ENCODE results near the gene ADAP2.
"Not testable (repeated sequence)": the region's sequence is repeated elsewhere in the genome, so short reads cannot be mapped to it uniquely, and the experiment has no call there.

The ADAP2 gene

DNA sequence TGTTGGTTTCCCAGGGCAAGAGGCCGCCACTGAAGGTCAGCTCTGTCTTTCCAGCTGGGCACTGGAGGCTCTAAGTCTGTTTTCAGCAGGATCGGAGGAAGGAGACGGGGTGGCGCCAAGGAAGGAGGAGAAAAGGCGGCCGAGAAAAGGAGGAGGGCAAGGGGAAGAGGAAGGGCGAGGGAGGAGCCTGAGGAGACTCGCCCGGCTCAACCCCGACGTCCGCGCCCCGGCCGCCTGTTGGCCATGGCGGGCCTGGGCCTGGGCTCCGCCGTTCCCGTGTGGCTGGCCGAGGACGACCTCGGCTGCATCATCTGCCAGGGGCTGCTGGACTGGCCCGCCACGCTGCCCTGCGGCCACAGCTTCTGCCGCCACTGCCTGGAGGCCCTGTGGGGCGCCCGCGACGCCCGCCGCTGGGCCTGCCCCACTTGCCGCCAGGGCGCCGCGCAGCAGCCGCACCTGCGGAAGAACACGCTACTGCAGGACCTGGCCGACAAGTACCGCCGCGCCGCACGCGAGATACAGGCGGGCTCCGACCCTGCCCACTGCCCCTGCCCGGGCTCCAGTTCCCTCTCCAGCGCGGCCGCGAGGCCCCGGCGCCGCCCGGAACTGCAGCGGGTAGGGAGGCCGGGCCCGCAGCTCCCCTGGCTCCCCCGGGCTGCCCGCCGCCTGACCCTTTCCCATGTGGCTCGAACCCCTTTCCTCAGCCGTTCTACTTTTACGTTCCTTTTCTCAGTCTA, 49.3 kb downstream of the ADAP2 start, which contains the start of gene RNF135:
Gene RNF135, plus strand, starts transcription at position 209 of the 737 bp plus-strand sequence. Its CDS starts 35 bp downstream, at position 244.
- peak; percentile 83 for DNase-seq

DNA sequence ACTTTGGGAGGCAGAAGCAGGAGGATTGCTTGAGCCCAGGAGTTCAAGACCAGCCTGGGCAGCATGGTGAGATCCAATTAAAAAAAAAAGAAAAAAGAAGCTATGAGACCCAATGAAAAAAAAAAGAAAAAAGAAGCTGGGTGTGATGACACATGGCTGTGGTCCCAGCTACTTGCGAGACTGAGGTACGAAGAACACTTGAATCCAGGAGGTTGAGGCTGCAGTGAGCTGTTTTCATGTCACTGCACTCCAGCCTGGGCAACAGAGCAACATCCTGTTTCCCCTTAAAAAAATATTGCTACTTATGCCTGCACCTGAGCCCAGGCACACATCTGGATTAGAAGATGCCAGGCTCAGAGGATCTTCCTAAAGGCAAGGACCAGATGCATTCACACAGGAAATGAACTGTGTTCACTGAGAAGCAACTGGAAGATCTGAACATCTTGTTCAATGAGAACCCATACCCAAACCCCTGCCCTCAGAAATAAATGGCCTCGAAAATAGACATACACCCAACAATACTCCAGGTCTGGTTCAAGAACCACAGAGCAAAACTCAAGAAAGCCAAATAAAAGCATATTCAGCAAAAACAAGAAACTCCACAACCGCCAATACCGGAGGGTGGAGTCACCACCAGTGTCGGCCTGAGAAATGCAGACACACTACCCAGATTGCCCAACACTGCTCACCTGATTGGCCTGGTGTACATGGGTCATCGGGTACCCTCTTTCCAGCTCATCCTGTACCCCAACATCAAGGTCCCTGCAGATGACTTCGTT, 53.5 kb downstream of the ADAP2 start:
- DNase-seq: no peak

DNA sequence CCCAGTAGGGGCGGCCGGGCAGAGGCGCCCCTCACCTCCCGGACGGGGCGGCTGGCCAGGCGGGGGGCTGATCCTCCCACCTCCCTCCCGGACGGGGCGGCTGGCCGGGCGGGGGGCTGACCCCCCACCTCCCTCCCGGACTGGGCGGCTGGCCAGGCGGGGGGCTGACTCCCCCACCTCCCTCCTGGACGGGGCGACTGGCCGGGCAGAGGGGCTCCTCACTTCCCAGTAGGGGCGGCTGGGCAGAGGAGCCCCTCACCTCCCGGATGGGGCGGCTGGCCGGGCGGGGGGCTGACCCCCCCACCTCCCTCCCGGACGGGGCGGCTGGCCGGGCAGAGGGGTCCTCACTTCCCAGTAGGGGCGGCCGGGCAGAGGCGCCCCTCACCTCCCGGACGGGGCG, 58.2 kb downstream of the ADAP2 start:
- not testable (repeated sequence) for DNase-seq

DNA sequence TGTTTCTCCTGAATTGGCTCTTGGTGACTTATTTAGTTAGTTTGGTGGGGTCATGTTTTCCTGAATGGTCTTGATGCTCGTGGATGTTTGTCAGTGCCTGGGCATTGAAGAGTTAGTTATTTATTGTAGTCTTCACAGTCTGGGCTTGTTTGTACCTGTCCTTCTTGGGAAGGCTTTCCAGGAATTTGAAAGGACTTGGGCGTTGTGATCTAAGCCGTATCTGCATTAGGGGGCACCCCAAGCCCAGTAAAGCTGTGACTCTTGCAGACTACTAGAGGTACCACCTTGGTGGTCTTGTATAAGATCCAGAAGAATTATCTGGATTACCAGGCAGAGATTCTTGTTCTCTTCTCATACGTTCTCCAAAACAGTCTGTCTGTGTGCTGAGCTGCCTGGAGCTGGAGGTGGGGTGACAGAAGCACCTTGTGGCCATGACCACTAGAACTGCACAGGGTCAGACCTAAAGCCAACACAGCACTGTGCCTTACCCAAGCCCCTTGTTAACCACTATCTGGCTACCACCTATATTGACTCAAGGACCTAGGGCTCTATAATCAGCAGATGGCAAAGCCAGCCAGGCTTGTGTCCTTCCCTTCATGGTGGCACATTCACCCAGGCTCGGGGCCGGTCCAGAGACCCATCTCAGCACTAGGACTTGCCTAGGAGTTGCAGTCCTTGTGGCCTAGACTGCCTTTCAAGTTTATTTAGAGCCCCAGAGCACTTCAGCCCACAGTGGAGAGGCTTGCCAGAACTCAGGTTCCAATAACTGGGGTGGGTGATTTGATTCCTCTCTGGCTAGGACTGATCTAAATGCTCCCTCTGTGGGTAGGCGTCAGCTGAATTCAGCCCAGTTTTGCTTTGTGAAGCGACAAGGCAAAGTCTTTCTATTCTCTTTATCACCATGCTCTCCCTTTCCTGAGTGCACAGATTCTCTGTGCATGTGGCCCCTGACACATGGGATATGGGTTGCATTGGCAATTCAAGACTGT, 60.1 kb downstream of the ADAP2 start:
- no peak for DNase-seq

DNA sequence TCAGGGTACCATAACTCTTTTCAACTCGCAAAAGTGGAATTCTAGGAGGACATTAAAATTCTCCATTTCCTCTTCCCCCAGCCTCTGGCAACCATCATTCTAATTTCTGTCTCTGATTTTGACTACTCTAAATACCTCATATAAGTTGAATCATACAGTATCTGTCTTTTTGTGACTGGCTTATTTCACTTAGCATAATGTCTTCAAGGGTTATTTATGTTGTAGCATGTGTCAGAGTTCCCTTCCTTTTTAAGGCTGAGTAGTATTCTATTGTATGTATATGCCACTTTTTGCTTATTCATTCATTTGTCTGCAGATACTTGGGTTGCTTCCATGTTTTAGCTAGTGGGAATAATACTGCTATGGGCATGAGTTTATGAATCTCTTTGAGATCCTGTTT, 61.1 kb downstream of the ADAP2 start:
- no peak for DNase-seq

DNA sequence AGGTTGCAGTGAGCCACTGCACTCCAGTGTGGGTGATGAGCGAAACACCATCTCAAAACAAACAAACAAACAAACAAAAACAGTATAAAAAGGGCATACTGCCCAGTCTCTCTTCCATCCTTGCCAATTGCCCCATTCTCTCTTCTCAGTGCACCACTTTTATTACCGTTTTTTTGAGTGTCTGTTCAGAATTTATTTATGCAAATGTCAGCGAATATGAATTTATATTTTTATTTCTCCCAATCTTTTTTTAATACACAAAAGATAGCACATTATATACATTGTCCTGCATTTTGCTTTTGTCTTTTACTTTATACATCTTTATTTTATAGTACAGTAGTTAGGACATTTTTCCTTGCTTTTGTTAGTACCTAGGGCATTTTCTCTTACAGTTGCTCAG, 68.7 kb downstream of the ADAP2 start:
- no peak for DNase-seq

DNA sequence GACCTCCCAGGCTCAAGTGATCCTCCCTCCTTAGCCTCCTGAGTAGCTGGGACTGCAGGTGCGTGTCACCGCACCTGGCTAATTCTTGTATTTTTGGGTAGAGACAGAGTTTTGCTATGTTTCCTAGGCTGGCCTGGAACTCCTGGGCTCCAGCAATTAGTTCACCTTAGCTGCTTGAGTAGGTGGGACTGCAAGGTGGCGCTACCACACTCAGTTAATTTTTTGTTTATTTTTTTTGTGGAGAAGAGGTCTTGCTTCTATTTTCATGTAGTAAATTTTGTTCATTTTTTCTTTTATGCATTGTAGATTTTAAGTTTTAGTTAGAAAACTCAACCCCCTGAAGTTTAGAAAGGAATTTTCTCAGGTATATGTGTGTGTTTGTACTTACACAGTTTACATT, 70.8 kb downstream of the ADAP2 start:
- DNase-seq: no peak

DNA sequence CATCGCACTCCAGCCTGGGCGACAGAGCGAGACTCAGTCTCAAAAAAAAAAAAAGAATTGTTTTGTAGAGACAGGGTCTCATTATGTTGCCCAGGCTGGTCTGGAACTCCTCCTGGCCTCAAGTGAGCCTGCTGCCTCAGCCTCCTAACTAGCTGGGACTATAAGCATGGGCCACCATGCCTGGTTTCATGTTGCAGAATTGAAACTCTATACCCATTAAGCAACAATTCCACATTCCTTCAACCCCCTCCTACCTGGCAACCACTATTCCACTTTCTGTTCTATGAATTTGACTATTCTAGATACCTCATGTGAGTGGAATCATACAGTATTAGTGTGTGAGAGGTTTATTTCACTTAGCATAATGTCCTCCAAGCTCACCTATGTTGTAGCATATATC, 73.6 kb downstream of the ADAP2 start:
- DNase-seq: peak; percentile 14

DNA sequence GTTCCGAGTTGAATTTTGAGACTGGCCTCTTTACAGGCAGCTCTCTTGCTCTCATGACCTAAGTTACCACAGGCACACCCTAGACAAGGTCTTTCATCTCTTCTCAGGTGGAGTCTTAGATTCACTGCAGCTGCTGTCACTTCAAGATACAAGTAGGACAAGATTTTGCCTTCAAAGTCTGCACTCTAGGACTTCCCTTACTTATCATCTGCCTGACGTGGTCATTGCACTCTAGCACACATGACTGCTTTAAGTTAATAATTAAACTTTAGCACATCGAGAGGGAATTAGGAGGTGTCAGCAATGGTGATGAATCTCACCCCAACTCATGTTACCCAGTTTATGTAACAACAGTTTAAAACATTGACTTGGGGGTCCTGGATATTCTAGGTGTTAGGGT, 74.7 kb downstream of the ADAP2 start:
- no peak for DNase-seq

DNA sequence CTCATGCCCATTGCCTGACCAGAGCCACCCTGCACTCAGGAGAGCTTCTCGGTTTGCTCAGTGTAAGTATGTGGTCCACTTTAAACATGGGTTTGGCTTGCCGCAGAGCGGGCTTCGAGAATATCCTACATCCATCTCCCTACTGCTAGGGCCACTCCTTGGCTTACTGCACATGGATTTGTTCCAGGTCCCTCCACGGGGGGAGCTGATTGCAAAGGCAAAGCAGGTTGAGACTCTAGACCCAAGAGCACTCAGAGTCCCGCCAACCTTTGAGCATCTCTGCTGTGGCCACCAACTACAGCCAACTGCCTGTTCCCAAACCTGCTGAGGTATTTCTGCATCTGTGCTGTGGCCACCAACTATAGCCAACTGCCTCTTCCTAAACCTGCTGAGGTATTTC, 75.5 kb downstream of the ADAP2 start:
- no peak for DNase-seq

DNA sequence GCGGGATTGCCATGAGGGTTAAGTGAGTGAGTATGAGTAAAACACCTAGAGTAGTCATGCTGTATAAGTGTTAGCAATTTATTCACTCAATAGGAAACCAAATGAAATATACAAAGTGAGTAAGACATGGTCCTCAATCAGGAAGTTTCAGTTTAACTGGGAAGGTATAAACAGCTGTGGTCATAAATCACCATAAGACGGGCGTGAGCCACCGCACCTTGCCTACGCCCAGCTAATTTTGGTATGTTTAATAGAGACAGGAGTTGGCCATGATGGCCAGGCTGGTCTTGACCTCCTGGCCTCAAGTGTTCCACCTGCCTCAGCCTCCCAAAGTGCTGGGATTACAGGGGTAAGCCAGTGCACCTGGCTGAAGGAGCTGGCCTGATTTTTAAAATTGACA, 76.1 kb downstream of the ADAP2 start:
- DNase-seq: no peak

DNA sequence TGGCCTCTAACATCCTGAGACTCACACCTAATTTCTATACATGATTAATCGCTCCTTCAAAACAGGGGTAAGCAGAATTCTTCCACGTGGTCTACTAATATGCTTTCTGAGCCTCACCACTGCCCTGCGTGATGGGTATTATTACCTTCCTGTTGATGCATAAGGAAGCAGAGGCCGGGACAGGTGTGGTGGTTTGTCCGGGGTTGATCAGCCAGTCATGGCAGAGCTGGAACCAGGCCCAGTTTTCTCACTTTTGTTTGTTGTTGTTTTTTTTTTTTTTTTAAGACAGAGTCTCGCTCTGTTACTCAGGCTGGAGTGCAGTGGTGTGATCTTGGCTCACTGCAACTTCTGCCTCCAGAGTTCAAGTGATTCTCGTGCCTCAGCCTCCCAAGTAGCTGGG, 80.3 kb downstream of the ADAP2 start:
- peak; percentile 19 for DNase-seq

DNA sequence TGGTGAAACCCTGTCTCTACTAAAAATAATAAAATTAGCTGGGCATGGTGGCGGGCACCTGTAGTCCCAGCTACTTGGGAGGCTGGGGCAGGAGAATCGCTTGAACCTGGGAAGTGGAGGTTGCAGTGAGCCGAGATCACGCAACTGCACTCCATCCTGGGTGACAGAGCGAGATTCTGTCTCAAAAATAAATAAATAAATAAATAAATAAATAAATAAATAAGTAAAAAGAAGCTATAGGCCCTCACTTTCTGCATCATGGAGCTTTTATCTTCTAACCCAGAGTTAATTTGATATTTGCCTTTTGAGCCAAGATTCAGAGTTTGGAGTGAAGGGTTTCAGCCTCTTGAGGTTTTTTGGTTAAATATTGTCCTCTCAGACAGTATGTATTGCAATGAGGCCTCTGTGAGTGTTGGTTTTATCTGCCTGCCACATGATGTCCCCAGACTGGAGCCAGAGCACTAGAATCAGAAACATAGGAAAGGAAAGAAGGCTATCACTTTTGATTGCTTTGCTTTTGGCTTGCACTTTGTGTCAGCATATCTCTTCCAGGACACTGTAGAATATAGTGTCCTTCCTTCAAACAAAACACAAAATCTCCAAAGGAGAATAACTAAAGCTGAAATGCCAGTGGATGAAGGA, 81.6 kb downstream of the ADAP2 start:
- DNase-seq: no peak

DNA sequence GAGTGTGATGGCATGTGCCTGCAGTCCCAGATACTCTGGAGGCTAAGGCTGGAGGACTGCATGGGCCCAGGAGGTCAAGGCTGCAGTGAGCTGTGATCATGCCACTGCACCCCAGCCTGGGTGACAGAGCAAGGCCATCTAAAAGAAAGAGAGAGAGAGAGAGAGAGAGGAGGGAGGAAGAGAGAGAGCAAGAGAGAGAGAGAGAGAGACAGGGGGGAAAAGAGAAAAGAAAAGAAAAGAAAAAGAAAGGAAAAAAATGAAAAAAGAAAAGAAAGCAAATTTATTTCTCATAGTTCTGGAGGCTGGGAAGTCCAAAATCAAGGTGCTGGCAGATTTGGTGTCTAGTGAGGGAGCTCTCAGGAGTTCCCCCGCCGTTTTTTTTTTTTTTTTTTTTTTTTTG, 82.4 kb downstream of the ADAP2 start:
- no peak for DNase-seq

DNA sequence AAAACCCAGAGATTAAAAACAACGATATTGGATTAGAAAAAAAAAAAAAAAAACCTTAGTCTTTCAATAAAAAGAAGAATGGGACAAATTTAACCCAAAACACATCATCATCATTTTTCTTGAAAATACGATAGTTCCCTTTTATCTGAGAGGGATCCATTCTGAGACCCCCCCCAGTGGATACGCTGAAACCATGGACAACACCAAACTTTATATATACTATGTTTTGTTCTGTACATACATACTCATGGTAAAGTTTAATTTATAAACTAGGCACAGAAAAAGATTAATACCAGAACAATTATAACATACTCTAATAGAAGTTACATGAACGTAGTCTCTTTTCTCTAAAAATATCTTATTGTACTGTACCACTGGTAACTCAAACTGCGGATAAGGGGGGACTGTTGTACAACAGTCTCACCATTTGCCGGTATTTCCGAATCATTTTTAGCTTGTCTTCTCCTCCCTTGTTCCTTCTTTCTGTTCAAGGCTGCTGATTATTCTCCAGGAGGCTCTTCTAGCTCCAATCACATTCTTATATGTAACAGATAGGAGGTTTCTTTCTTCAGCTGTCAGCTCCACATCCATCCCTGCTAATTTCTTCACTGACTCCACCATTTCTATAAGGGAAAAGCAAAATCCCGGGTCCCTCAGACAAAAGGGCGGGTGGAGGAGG, 86.1 kb downstream of the ADAP2 start:
- no peak for DNase-seq

DNA sequence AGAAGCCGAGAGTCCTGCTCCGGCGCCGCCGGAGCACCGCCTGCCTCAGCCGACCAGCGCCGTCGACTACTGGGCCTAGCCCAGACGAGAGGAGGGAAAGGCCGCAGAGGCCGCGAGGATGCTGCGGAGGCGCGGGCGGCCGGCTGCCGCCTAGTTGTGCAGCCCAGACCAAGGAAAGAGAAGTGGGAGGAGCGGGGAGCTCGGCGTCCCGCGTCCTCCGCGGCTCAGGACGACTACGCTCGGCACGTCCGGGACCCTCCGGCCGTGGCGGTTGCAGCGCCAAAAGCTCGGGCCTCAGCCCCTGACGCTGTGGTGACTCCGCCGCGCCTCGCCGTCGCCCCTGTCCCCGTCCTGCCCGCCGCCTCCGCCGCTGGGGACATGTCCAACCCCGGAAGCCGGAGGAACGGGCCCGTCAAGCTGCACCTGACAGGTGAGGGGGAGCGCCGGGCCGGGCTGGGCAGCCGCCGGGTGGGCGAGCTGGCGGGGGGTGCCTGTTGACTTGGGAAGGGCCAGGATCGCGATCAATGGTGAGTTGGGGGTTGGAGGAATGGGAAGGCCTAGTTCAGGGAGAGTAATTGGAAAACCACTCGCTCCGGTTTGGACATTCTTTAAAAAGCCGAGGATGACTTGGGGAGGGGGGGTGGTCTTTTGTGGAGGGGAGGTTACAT, 86.8 kb downstream of the ADAP2 start:
- no peak for DNase-seq

Measured in NCI-H2171 treated with DMSO at 0.1 percent for 48 hours (cell line).